Measurements from ENCODE around the gene ZNF562. TPM values are rescaled to one million over a fixed set of nuclear protein-coding genes. Genes with fewer than 3 reads are reported as not detected.
"Not testable (repeated sequence)": the region's sequence is repeated elsewhere in the genome, so short reads cannot be mapped to it uniquely, and the experiment has no call there.

The ZNF562 gene
- total RNA-seq, 1 donor from 2014 or later: 22.5 TPM

- DNase-seq; intact Hi-C loops (cut with DNase I); ATAC-seq (ENCODE audit: poor library complexity): not testable (repeated sequence)
Measured at GRCh38 chr19:9651464-9651863, 23.4 kb downstream of the ZNF562 start.

- intact Hi-C loops (cut with DNase I): no loop called here
- DNase-seq (no peak), ATAC-seq (ENCODE audit: poor library complexity) (no peak)
Measured at GRCh38 chr19:9650345-9650744, 24.6 kb downstream of the ZNF562 start.

DNA sequence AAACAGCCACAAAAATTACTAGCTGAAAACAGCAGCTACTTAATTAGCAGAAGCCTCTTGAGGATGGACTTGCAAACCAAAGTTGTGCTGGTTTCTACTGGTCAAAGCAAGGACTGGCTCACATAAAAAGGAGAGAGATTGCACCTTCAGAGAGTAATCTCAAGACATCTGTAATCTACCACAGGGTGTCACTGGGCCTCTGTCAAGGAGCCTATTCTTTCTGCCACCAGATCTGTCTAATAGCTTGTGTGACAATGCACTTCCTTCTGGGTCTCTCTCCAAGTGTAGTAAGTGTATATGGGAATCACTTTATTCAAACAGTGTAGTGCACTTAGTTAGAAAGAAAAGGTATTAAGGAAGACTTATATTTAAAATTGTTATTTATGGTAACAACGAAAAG is 29.4 kb downstream of the ZNF562 start:
- intact Hi-C loops (cut with DNase I): no loop called here
- no peak for ATAC-seq (ENCODE audit: poor library complexity)
- DNase-seq: no peak

DNA sequence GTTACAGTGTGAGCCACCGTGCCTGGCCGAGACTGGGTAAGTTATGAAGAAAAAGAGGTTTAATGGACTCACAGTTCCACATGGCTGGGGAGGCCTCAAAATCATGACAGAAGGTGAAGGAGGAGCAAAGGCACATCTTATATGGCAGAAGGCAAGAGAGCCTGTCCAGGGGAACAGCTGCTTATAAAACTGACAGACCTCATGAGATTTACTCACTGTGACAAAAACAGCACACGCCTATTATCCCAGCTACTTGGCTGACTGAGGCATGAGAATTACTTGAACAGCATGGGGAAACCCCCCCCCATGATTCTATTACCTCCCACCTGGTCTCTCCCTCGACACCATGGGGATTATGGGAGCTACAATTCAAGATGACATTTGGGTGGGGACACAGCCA is 30.4 kb downstream of the ZNF562 start:
- ATAC-seq (ENCODE audit: poor library complexity): no peak
- intact Hi-C loops (cut with DNase I): no loop called here
- no peak for DNase-seq

- no peak for DNase-seq
- ATAC-seq (ENCODE audit: poor library complexity): no peak
- intact Hi-C loops (cut with DNase I): no loop called here
Measured at GRCh38 chr19:9641810-9642209, 33.1 kb downstream of the ZNF562 start.

GRCh38 chr19:9640956-9641355 is 33.9 kb downstream of the ZNF562 start:
- DNase-seq (no peak), ATAC-seq (ENCODE audit: poor library complexity) (no peak)
- intact Hi-C loops (cut with DNase I): no loop called here

GRCh38 chr19:9636018-9636417 is 38.9 kb downstream of the ZNF562 start:
- ATAC-seq (ENCODE audit: poor library complexity): no peak
- intact Hi-C loops (cut with DNase I): no loop called here
- no peak for DNase-seq

DNA sequence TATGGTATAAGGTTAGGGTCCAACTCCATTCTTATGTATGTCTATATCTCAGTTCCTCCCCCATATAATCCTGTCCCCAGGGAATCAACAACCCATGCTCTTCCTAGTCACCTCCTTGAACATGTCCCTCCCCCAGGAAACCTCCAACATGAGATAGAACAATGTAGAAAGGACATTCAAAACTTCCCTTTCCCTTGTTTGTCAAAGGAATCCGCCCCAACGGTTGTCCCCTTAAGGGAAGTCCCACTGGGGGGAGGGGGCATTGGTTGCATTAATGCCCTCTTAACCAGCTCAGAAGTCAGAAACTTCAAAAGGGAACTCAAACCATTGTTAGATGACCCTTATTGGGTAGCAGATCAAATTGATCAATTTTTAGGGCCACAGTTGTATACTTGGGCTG is 47.0 kb downstream of the ZNF562 start:
- no peak for DNase-seq
- intact Hi-C loops (cut with DNase I): loop anchor here (2.0 kb wide), 1 partner anchor 169 kb away; no protein-coding TSS in a partner anchor
- ATAC-seq (ENCODE audit: poor library complexity): no peak

DNA sequence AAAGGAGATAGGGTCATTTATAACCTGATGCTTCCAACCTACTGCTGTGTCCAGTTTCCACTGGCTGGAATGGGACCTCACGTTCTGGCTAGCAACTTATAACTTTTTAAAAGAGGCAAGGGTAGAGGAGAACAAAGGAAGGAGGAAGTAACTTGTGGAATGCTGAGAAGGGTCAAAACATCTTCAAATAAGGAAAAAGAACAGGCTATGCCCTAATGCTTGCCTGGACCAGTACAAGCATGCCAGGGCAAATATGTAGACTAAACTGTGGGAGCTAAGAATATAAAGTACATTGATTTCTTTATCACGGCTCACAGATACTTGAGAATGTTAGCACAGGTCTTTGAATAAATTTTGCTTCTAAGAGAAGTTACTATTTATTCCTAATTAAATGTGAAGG is 52.4 kb downstream of the ZNF562 start:
- intact Hi-C loops (cut with DNase I): no loop called here
- ATAC-seq (ENCODE audit: poor library complexity) (no peak), DNase-seq (no peak)

- intact Hi-C loops (cut with DNase I): no loop called here
- ATAC-seq (ENCODE audit: poor library complexity): peak; percentile 96
Measured at GRCh38 chr19:9621156-9622037, 53.5 kb downstream of the ZNF562 start, which contains the start of gene ZNF561. TSS of gene ZNF561 (minus strand) at chr19:9621232. CDS start at chr19:9619456, 1,776 bp downstream.

GRCh38 chr19:9620842-9621155 is 54.1 kb downstream of the ZNF562 start:
- intact Hi-C loops (cut with DNase I): no loop called here
- DNase-seq: no peak
- peak; percentile 60 for ATAC-seq (ENCODE audit: poor library complexity)

More at GRCh38 chr19:9621156-9622037, 53.5 kb downstream of the ZNF562 start, which contains the start of gene ZNF561:
- peak; percentile 92 for DNase-seq

DNA sequence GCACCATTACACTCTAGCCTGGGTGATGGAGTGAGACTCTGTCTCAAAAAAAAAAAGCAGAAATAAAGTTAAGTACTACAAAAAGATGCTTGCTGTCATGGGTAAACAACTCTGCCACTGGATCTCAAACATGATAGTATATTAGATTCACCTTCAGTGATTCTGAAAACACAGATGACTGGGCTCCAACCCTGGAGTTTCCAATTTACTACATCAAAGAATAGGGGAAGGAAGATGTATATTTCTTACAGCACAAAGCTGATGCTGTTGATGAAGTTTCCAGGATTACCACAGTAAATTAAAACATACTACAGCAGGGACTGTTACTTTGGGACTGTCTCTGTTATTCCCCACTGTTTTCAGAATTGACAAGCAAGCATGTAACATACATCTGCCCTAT is 59.1 kb downstream of the ZNF562 start:
- no peak for DNase-seq
- intact Hi-C loops (cut with DNase I): no loop called here
- ATAC-seq (ENCODE audit: poor library complexity): no peak

- ATAC-seq (ENCODE audit: poor library complexity): no peak
- DNase-seq: no peak
- intact Hi-C loops (cut with DNase I): no loop called here
Measured at GRCh38 chr19:9610484-9611113, 64.3 kb downstream of the ZNF562 start.

- ATAC-seq (ENCODE audit: poor library complexity) (no peak), DNase-seq (no peak)
- intact Hi-C loops (cut with DNase I): no loop called here
Measured at GRCh38 chr19:9608912-9609311, 66.0 kb downstream of the ZNF562 start.

DNA sequence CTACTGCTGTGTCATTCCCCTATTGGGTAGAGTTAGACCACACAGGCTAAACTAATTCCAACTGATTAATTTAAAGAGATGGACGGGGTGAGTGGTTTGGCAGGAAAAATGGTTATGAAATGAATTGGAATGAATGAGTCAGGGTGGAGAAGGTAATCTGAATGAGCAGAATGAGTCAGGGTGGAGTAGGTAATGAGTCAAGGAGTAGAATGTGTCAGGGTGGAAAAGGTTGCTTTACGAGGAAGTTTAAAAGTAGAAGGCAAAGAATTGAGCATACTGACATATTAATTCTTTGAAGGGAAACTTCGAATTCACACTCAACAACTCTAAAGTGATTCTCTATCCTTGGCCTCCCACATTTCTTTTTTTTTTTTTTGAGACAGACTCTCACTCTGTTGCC is 77.9 kb downstream of the ZNF562 start:
- no peak for ATAC-seq (ENCODE audit: poor library complexity)
- intact Hi-C loops (cut with DNase I): no loop called here
- no peak for DNase-seq

Other genes starting within 250 kb of the ZNF562 start
- 10.4 TPM for gene ZNF266, start 239.5 kb downstream of the ZNF562 start, total RNA-seq
- gene ZNF560, start 176.5 kb downstream of the ZNF562 start, total RNA-seq: not detected
- gene ZNF426, start 136.5 kb downstream of the ZNF562 start, total RNA-seq: 11.7 TPM
- 16.7 TPM for gene ZNF121, start 90.6 kb downstream of the ZNF562 start, total RNA-seq
- 18.5 TPM for gene ZNF561, start 53.9 kb downstream of the ZNF562 start, total RNA-seq
- gene ZNF846, start 93.6 kb upstream of the ZNF562 start, total RNA-seq: 9.1 TPM
- 10.0 TPM for gene FBXL12, start 144.0 kb upstream of the ZNF562 start, total RNA-seq
- gene UBL5, start 152.8 kb upstream of the ZNF562 start, total RNA-seq: 595 TPM
- gene PIN1, start 160.2 kb upstream of the ZNF562 start, total RNA-seq: 92.5 TPM